Ovary (tissue), 3 donors: ENCODE results near the gene CALCA.

Experiments
- CTCF ChIP-seq, 3 donors: fragments of 450-650 bp in 2 of 3; fragments of 200-600 bp in 1 of 3; IDR thresholded peaks; one replicate each; pipeline versions ENCODE4 v1.5.1 to v1.8.0; 2016 to 2022; ENCODE audit warnings: antibody characterized with exemption in 3 of 3, mild to moderate bottlenecking in 1 of 3
- EP300 ChIP-seq: sonication (generic); formaldehyde crosslinking; IDR thresholded peaks from one replicate; pipeline ENCODE4 v1.6.1; 2017; ENCODE audit warnings: antibody characterized with exemption
- POLR2A ChIP-seq: fragments of 450-650 bp; IDR thresholded peaks from one replicate; pipeline ENCODE4 v1.6.1; 2017; ENCODE audit warnings: antibody characterized with exemption, mild to moderate bottlenecking, moderate library complexity
- donor health status: DM: no; HTN: no; CAD: no.

- TF ChIP-seq CTCF (IDR thresholded peaks at IDR 0.05) (no peak), POLR2A (no peak), EP300 (no peak)
Observed at GRCh38 chr11:14971865-14972580, at the start of gene CALCA.
